Ishikawa (cell line): ENCODE measurements around the gene WWOX.

Source experiments
- CEBPB ChIP-seq: IDR thresholded peaks from 2 replicates; pipeline ENCODE4 v1.6.1; 2012
- CREB1 ChIP-seq: IDR thresholded peaks from 2 replicates; pipeline ENCODE4 v1.6.1; 2012; ENCODE audit warnings: low read depth
- EGR1 ChIP-seq: IDR thresholded peaks from 2 replicates; pipeline ENCODE4 v1.6.1; 2012
- EP300 ChIP-seq: IDR thresholded peaks from 2 replicates; pipeline ENCODE4 v1.6.1; 2012; ENCODE audit warnings: borderline replicate concordance
- FOXM1 ChIP-seq: IDR thresholded peaks from 2 replicates; pipeline ENCODE4 v1.6.1; 2012; ENCODE audit warnings: low read depth, borderline replicate concordance
- MAX ChIP-seq: IDR thresholded peaks from 2 replicates; pipeline ENCODE4 v1.6.1; 2012
- NFIC ChIP-seq: IDR thresholded peaks from 2 replicates; pipeline ENCODE4 v1.6.1; 2012
- RAD21 ChIP-seq: IDR thresholded peaks from 2 replicates; pipeline ENCODE4 v1.6.1; 2012; ENCODE audit warnings: low read depth
- REST ChIP-seq: IDR thresholded peaks from 2 replicates; pipeline ENCODE4 v1.6.1; 2012; ENCODE audit warnings: low read depth, mild to moderate bottlenecking
- TAF1 ChIP-seq: IDR thresholded peaks from 2 replicates; pipeline ENCODE4 v1.6.1; 2012; ENCODE audit warnings: low read depth, mild to moderate bottlenecking
- TCF12 ChIP-seq: IDR thresholded peaks from 2 replicates; pipeline ENCODE4 v1.6.1; 2012; ENCODE audit warnings: low read depth
- TEAD4 ChIP-seq: IDR thresholded peaks from 2 replicates; pipeline ENCODE4 v1.6.1; 2012
- USF1 ChIP-seq: IDR thresholded peaks from 2 replicates; pipeline ENCODE4 v1.6.1; 2012
- YY1 ChIP-seq: IDR thresholded peaks from 2 replicates; pipeline ENCODE4 v1.6.1; 2012; ENCODE audit warnings: low read depth
- ZBTB7A ChIP-seq: IDR thresholded peaks from 2 replicates; pipeline ENCODE4 v1.6.1; 2012; ENCODE audit warnings: low read depth

Gene WWOX

GRCh38 chr16:78177218-78177617, 77.8 kb downstream of the WWOX start:
- TF ChIP-seq TAF1 = no peak
- no peak for TF ChIP-seq FOXM1
- TF ChIP-seq MAX = no peak
- TF ChIP-seq USF1 = no peak
- TF ChIP-seq EP300 = no peak

GRCh38 chr16:78177987-78178386, 78.5 kb downstream of the WWOX start:
- TF ChIP-seq CREB1 = no peak
- TF ChIP-seq EP300 = no peak
- TF ChIP-seq ZBTB7A = no peak
- no peak for TF ChIP-seq NFIC
- TF ChIP-seq TEAD4 = no peak
- no peak for TF ChIP-seq CEBPB
- no peak for TF ChIP-seq TCF12
- TF ChIP-seq YY1 = no peak
- TF ChIP-seq FOXM1 = no peak
- no peak for TF ChIP-seq MAX
- no peak for TF ChIP-seq REST
- TF ChIP-seq RAD21 = no peak
- no peak for TF ChIP-seq TAF1
- no peak for TF ChIP-seq USF1
- TF ChIP-seq EGR1 = no peak

GRCh38 chr16:78179666-78180065, 80.2 kb downstream of the WWOX start:
- TF ChIP-seq MAX (no peak), TAF1 (no peak), RAD21 (no peak), EGR1 (no peak), REST (no peak), NFIC (no peak), EP300 (no peak)

GRCh38 chr16:78180349-78180748, 80.9 kb downstream of the WWOX start:
- TF ChIP-seq CEBPB (no peak), EGR1 (no peak), YY1 (no peak), TAF1 (no peak), RAD21 (no peak), CREB1 (no peak), TEAD4 (no peak), TCF12 (no peak), ZBTB7A (no peak), NFIC (no peak), EP300 (no peak), MAX (no peak)

GRCh38 chr16:78183437-78184237, 84.2 kb downstream of the WWOX start:
- no peak for TF ChIP-seq REST
- TF ChIP-seq TAF1 = no peak
- no peak for TF ChIP-seq TCF12
- no peak for TF ChIP-seq TEAD4
- no peak for TF ChIP-seq FOXM1
- TF ChIP-seq ZBTB7A = no peak
- TF ChIP-seq USF1 = no peak
- TF ChIP-seq NFIC = no peak
- TF ChIP-seq MAX = no peak
- TF ChIP-seq EP300 = no peak
- no peak for TF ChIP-seq CEBPB
- TF ChIP-seq RAD21 = no peak
- no peak for TF ChIP-seq CREB1
- no peak for TF ChIP-seq EGR1
- no peak for TF ChIP-seq YY1
